ENCODE measurements around the gene SUPT4H1. TPM values are rescaled to one million over a fixed set of nuclear protein-coding genes. Genes with fewer than 3 reads are reported as not detected.

SUPT4H1 gene
- total RNA-seq, 1 donor from 2014 or later = 37.0 TPM

GRCh38 chr17:58329035-58329809 is 22.8 kb downstream of the SUPT4H1 start:
- peak; percentile 27 for DNase-seq

GRCh38 chr17:58328195-58329034 is 23.6 kb downstream of the SUPT4H1 start, which contains the start of gene TSPOAP1:
Gene TSPOAP1, minus strand, starts transcription at chr17:58328795. Its CDS starts 875 bp downstream, at chr17:58327920.
- DNase-seq = peak; percentile 16

GRCh38 chr17:58327363-58328194 is 24.4 kb downstream of the SUPT4H1 start:
- DNase-seq = no peak

GRCh38 chr17:58326609-58327362 is 25.2 kb downstream of the SUPT4H1 start:
- no peak for DNase-seq

- DNase-seq = no peak
Measured at GRCh38 chr17:58325976-58326468, 26.0 kb downstream of the SUPT4H1 start.

GRCh38 chr17:58325289-58325726 is 26.7 kb downstream of the SUPT4H1 start:
- DNase-seq = peak; percentile 19

GRCh38 chr17:58324409-58325288 is 27.4 kb downstream of the SUPT4H1 start:
- peak; percentile 68 for DNase-seq

- DNase-seq = no peak
Measured at GRCh38 chr17:58324056-58324408, 28.0 kb downstream of the SUPT4H1 start.

- DNase-seq = no peak
Measured at GRCh38 chr17:58323366-58324055, 28.5 kb downstream of the SUPT4H1 start.

- no peak for DNase-seq
Measured at GRCh38 chr17:58322581-58323185, 29.3 kb downstream of the SUPT4H1 start.

- DNase-seq = no peak
Measured at GRCh38 chr17:58321571-58322525, 30.2 kb downstream of the SUPT4H1 start.

GRCh38 chr17:58320570-58321323 is 31.3 kb downstream of the SUPT4H1 start:
- DNase-seq = no peak

- no peak for DNase-seq
Measured at GRCh38 chr17:58320163-58320558, 31.8 kb downstream of the SUPT4H1 start.

GRCh38 chr17:58319173-58320162 is 32.5 kb downstream of the SUPT4H1 start:
- no peak for DNase-seq

GRCh38 chr17:58318627-58319172 is 33.3 kb downstream of the SUPT4H1 start:
- DNase-seq = no peak

- no peak for DNase-seq
Measured at GRCh38 chr17:58318065-58318481, 33.9 kb downstream of the SUPT4H1 start.
